RWPE2 (cell line): ENCODE results near the gene MRNIP.

ENCODE experiments used
- ATAC-seq: fragments of 200-7000 bp; cut with Tn5 transposase; 3 replicates; pipeline ENCODE4 v1.9.1; 2021; ENCODE audit warnings: low read depth
- DNase-seq: peaks from one replicate; pipeline ENCODE4 v3.0.0-alpha.2; 2020; ENCODE audit warnings: low spot score
- H3K27ac ChIP-seq: fragments of 450-650 bp; 2 replicates; pipeline ENCODE4 v1.5.1; 2017; ENCODE audit warnings: mild to moderate bottlenecking; ENCODE audit not compliant: poor library complexity, severe bottlenecking
- H3K27me3 ChIP-seq: fragments of 250-450 bp; sonication (Bioruptor Pico); 2 replicates; pipeline ENCODE4 v1.5.1; 2021; ENCODE audit warnings: mild to moderate bottlenecking, moderate library complexity; ENCODE audit not compliant: insufficient read depth, poor library complexity, severe bottlenecking
- H3K36me3 ChIP-seq: fragments of 250-450 bp; sonication (Bioruptor Pico); 2 replicates; pipeline ENCODE4 v1.5.1; 2020; ENCODE audit warnings: low read depth, mild to moderate bottlenecking, moderate library complexity
- H3K4me1 ChIP-seq: fragments of 250-450 bp; sonication (Bioruptor Pico); 2 replicates; pipeline ENCODE4 v1.5.1; 2021; ENCODE audit warnings: mild to moderate bottlenecking, moderate library complexity; ENCODE audit not compliant: insufficient read depth, poor library complexity, severe bottlenecking
- H3K4me3 ChIP-seq: fragments of 250-450 bp; sonication (Bioruptor Pico); 2 replicates; pipeline ENCODE4 v1.5.1; 2021; ENCODE audit warnings: mild to moderate bottlenecking, moderate library complexity; ENCODE audit not compliant: severe bottlenecking
- H3K9me3 ChIP-seq: fragments of 250-450 bp; sonication (Bioruptor Pico); 2 replicates; pipeline ENCODE4 v1.5.1; 2021; ENCODE audit warnings: mild to moderate bottlenecking, moderate library complexity; ENCODE audit not compliant: severe bottlenecking
- CTCF ChIP-seq: fragments of 450-650 bp; IDR thresholded peaks from one replicate; pipeline ENCODE4 v1.5.1; 2017; ENCODE audit warnings: mild to moderate bottlenecking, moderate library complexity; ENCODE audit not compliant: poor library complexity, severe bottlenecking

MRNIP gene

GRCh38 chr5:179827680-179828079, 30.9 kb downstream of the MRNIP start:
- Histone ChIP-seq H3K27ac (no peak overlapping the region), H3K27me3 (no peaks in the 10 kb centered on the region), H3K36me3 (peaks cover 97% of the 10 kb centered on the region), H3K9me3 (no peaks in the 10 kb centered on the region), H3K4me3 (no peak overlapping the region), H3K4me1 (no peaks in the 10 kb centered on the region)
- DNase-seq (no peak), ATAC-seq (peak; percentile 53)
- no peak for TF ChIP-seq CTCF

DNA sequence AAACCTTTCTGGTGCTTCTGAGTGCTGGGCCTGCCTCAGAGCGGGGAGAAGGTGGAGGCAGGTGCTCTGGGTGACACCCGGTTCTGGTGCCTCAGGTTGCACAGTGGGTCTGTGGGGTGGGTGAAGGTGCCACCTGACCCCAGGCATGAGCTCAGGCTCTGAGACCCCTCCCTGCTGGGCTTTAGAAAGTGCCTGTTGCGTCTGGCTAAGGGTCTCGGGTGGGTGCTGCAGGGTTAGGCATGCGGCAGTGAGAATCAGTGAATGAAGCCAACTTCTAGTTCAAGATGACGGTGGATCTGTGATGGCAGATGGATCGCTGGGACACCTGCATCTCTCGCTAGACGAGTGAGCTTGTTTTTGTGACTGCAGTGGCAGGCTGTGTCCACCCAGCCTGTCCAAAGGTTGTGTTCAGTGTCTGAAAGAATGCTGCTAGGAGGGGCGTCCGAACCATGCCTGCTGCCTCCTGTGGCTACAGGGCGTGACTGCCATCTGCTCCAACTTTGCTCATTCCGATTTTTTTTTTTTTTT, 32.9 kb downstream of the MRNIP start:
- no peak overlapping the region for H3K4me3 ChIP-seq
- no peak overlapping the region for H3K27ac ChIP-seq
- H3K27me3 ChIP-seq, result no peaks in the 10 kb centered on the region
- H3K4me1 ChIP-seq, result peaks cover 5% of the 10 kb centered on the region
- DNase-seq, result no peak
- no peaks in the 10 kb centered on the region for H3K9me3 ChIP-seq
- TF ChIP-seq CTCF, result no peak
- H3K36me3 ChIP-seq, result peaks cover 86% of the 10 kb centered on the region
- no peak for ATAC-seq

DNA sequence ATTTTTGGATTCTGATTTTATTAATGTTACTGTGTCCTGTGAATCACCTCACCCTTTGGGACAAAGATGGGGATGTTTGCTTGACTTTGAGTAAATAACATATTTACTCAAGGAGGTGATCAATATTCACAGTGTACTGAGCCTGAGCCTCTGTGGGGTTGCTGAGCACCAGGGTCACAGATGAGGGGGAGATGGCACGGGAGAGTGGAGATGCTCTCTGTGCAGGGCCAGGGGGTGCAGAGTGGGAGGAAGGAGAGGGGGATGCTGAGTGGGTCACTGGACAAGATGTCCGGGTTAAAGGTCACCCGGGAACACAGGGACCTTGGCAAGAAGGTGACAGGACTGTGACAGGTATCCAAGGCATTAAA, 33.9 kb downstream of the MRNIP start:
- Histone ChIP-seq H3K4me3 (no peak overlapping the region), H3K36me3 (peaks cover 76% of the 10 kb centered on the region), H3K27me3 (no peaks in the 10 kb centered on the region), H3K27ac (no peak overlapping the region), H3K4me1 (peaks cover 13% of the 10 kb centered on the region), H3K9me3 (no peaks in the 10 kb centered on the region)
- TF ChIP-seq CTCF, result no peak
- ATAC-seq (no peak), DNase-seq (no peak)

- Histone ChIP-seq H3K4me3 (no peak overlapping the region), H3K27me3 (no peaks in the 10 kb centered on the region), H3K27ac (no peak overlapping the region), H3K9me3 (no peaks in the 10 kb centered on the region), H3K36me3 (peaks cover 70% of the 10 kb centered on the region), H3K4me1 (peaks cover 19% of the 10 kb centered on the region)
- DNase-seq (peak; percentile 64), ATAC-seq (no peak)
- no peak for TF ChIP-seq CTCF
Observed at GRCh38 chr5:179823937-179824744, 34.5 kb downstream of the MRNIP start.

- no peaks in the 10 kb centered on the region for H3K27me3 ChIP-seq
- no peaks in the 10 kb centered on the region for H3K9me3 ChIP-seq
- H3K4me3 ChIP-seq, result no peak overlapping the region
- TF ChIP-seq CTCF, result no peak
- no peak overlapping the region for H3K27ac ChIP-seq
- H3K4me1 ChIP-seq, result peaks cover 25% of the 10 kb centered on the region
- no peak for ATAC-seq
- no peak for DNase-seq
- H3K36me3 ChIP-seq, result peaks cover 54% of the 10 kb centered on the region
Observed at GRCh38 chr5:179822444-179822990, 36.1 kb downstream of the MRNIP start.
